Activated T-cell treated with anti-CD3 and anti-CD28 coated beads, Interleukin-2, amount 50 U/mL, for 24 hours (primary cell): ENCODE results near the gene LIN52.
A peak's percentile ranks its signal among the peaks of the same experiment; 100 is the strongest.

Source experiments
- DNase-seq: peaks from one replicate; pipeline ENCODE4 v3.0.0-alpha.2; 2020
- H3K27ac Mint-ChIP-seq: 2 replicates; pipeline ENCODE4 v1.8.0; 2020; ENCODE audit warnings: mild to moderate bottlenecking, mixed read lengths
- H3K27me3 Mint-ChIP-seq: 2 replicates; pipeline ENCODE4 v1.8.0; 2020; ENCODE audit warnings: mixed read lengths
- H3K36me3 Mint-ChIP-seq: 2 replicates; pipeline ENCODE4 v1.8.0; 2020; ENCODE audit warnings: low read depth, mixed read lengths
- H3K4me1 Mint-ChIP-seq: 2 replicates; pipeline ENCODE4 v1.8.0; 2020; ENCODE audit warnings: low read depth, mixed read lengths
- H3K4me3 Mint-ChIP-seq: 2 replicates; pipeline ENCODE4 v1.8.0; 2020; ENCODE audit warnings: mild to moderate bottlenecking, moderate library complexity, mixed read lengths
- H3K9me3 Mint-ChIP-seq: 2 replicates; pipeline ENCODE4 v1.8.0; 2020; ENCODE audit warnings: mixed read lengths

LIN52 gene, protein sequence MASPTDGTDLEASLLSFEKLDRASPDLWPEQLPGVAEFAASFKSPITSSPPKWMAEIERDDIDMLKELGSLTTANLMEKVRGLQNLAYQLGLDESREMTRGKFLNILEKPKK

DNA sequence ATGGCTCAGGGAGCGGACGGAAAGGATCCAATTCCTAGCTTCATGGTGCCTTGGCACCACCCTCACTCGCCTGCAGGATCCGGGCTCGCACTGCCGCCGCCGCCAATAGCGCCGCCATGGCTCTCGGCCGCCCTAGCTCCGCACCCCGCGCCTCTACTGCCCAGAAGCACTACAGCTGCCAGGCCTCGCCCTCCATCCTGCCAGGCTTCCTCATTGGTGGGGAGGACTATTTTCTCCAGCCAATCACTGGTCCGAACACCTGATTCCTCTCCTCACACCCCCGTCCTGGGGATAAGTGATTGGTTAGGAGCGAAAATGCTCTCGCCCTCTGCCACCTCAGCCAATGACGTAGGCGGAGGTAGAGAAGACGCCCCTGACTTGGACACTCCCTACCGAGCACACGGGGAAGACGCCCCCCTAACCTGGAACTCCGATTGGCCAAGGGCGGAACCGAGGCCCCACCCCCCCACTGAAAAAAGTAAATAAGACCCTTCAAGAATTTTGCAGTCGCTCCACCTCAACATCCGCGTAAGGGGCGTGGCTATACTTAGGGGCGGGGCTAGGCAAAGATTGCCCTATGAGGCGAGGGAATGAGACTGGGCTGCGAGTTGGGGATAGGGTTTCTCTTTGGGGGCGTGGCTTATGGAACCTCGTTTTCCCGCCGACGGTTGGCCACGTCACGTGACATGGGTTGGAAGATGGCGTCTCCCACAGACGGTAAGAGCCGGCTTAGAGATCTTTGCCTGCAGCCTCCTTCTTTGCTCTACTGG is at the start of gene LIN52, which contains the start of gene ALDH6A1:
Gene LIN52, plus strand, starts transcription at position 680 of the 770 bp plus-strand sequence. Its CDS starts 19 bp downstream, at position 699.
Gene ALDH6A1, minus strand, starts transcription at position 177 of the 770 bp plus-strand sequence. Its CDS starts 59 bp downstream, at position 118.
- peak; percentile 100 for DNase-seq
- H3K4me3 Mint-ChIP-seq, result peak within 1 kb of the TSS; percentile 100
- H3K27ac Mint-ChIP-seq, result peak within 1 kb of the TSS; percentile 100
- H3K9me3 Mint-ChIP-seq, result no peaks in the 10 kb centered on the region
- H3K27me3 Mint-ChIP-seq, result no peaks in the 10 kb centered on the region
- H3K4me1 Mint-ChIP-seq, result peaks cover 40% of the 10 kb centered on the region
- H3K36me3 Mint-ChIP-seq, result peaks cover 33% of the 10 kb centered on the region

DNA sequence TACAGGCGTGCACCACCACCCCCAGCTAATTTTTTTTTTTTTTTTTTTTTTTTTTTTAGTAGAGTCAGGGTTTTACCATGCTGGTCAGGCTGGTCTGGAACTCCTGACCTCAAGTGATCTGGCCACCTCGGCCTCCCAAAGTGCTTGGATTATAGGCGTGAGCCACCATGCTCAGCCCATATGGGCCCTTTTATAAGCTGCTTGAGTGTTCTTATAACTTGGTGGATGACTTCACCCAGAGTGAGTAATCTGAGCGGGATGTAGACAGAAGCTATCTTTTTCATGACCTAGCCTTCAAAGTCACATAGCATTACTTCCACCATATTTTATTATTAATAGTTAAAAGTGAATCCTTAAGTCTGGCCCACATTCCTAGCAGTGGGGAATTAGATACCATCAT is 49.2 kb upstream of the LIN52 start:
- Mint-ChIP-seq H3K36me3 (no peaks in the 10 kb centered on the region), H3K4me1 (no peaks in the 10 kb centered on the region), H3K9me3 (no peaks in the 10 kb centered on the region), H3K27me3 (no peaks in the 10 kb centered on the region), H3K27ac (no peak overlapping the region), H3K4me3 (no peak overlapping the region)
- DNase-seq, result no peak

DNA sequence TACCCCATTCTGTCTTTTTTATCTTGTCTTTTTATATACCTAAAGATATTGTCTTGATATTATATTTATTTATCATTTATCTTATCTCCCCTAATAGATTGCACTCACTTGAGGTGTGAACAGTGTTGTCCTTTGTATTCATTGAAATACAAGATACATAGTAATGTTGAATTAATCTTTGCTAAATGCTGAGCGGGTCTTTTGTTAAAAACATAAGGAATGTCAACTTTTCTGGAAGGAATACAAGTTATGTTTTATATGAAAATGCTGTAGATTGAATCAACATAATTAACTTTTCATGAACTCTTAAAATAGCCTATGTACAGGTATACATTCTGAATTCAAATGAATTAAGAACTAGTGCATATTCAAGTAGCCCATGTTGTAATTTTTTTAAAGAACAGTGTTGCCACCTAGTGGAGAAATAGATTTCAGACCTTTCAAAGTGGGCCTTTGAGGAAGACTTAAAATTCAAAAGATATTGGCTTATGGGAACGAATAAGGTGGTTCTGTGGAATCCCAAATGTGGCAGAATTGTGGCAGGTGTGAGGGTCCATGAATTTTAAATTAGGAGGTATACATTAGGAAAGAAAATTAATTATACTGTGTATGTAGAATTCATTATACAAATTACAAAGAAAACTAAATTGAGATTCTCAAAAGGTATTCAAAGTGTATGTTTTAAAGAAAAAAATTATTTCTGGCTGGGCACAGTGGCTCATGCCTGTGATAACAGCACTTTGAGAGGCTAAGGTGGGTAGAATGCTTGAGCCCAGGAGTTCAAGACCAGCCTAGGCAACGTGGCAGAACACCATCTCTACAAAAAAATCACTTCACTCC is 46.5 kb upstream of the LIN52 start:
- DNase-seq, result no peak
- Mint-ChIP-seq H3K4me3 (no peak overlapping the region), H3K27me3 (no peaks in the 10 kb centered on the region), H3K4me1 (no peaks in the 10 kb centered on the region), H3K27ac (no peak overlapping the region), H3K9me3 (no peaks in the 10 kb centered on the region), H3K36me3 (no peaks in the 10 kb centered on the region)

DNA sequence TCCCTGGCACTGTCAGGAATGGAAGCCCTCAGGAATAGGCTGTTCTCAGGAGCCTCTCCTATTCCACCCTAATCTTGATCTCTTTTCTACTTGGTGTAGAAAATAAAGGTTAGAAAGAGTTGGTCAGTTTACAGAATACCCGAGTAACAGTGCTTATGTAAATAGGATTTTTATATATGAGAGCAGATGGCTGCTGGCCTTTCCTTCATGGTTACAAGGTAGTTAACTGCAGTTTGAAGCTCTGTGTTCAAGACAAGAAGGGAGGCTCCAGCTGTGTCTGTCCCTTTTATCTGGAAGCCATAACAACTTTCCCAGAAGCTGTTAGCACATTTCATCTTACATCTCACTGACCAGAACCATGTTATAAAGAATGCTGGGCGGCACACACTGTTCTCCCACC is 42.5 kb upstream of the LIN52 start:
- no peak overlapping the region for H3K27ac Mint-ChIP-seq
- no peaks in the 10 kb centered on the region for H3K9me3 Mint-ChIP-seq
- no peaks in the 10 kb centered on the region for H3K27me3 Mint-ChIP-seq
- no peaks in the 10 kb centered on the region for H3K36me3 Mint-ChIP-seq
- H3K4me3 Mint-ChIP-seq, result no peak overlapping the region
- no peaks in the 10 kb centered on the region for H3K4me1 Mint-ChIP-seq
- no peak for DNase-seq

DNA sequence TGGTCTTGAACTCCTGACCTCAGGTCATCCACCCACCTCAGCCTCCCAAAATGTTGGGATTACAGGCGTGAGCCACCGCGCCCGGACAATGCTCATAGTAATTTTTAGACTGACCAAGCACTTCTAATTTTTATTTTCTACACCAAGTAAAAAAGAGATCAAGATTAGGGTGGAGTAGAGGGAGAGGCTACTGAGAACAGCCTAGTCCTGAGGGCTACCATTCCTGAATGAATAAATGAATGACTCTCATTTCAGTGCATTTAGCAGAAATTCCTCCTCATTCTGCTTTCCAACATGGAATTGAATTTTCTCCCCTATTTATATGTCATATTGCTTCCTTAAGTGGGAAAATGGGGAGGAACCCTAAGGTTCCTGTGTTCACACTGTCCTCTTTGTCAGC is 39.2 kb upstream of the LIN52 start:
- Mint-ChIP-seq H3K9me3 (no peaks in the 10 kb centered on the region), H3K36me3 (no peaks in the 10 kb centered on the region), H3K4me1 (no peaks in the 10 kb centered on the region), H3K27ac (no peak overlapping the region), H3K27me3 (no peaks in the 10 kb centered on the region), H3K4me3 (no peak overlapping the region)
- DNase-seq, result no peak

DNA sequence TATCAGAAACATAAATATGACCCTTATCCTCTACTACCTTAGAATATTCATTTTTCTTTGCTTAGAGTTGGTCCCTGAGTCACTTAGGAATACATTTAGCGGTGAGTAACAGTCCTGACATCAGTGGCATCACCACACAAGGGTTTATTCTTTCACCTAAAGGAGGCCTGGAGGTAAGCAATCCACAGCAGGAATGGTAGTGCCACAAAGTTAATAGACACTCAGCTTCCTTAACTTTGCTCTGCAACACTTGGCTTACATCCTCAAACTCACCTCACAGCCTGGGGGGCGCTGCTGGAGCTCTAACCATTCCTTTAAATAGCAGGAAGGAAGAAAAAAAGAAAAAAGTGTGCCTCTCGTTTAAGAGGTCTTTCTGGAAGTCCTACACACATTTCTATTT is 36.5 kb upstream of the LIN52 start:
- DNase-seq, result no peak
- Mint-ChIP-seq H3K9me3 (no peaks in the 10 kb centered on the region), H3K27ac (no peak overlapping the region), H3K4me3 (no peak overlapping the region), H3K4me1 (no peaks in the 10 kb centered on the region), H3K36me3 (no peaks in the 10 kb centered on the region), H3K27me3 (no peaks in the 10 kb centered on the region)

DNA sequence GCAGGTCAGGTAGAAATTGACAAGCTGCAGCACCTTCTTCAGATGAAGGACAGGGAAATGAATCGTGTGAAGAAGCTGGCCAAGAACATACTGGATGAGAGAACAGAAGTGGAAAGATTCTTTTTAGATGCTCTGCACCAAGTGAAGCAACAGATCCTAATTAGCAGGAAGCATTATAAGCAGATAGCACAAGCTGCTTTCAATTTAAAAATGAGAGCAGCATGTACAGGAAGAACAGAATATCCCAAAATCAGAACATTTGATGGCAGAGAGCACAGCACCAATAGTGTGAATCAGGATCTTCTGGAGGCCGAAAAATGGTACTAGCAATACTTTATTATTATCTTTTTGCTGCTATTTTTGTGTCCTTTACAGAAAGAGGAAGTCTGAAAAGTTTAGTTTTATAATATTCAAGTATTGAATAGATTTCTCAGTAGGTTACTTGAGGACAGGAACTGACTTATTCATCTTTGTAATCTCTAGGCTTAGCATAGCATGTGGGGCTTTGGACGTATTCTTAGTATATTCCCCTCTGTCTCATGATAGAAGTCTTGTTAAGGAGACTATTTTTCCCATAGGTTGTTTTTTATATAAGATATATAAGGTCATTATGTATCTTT is 34.8 kb upstream of the LIN52 start:
- Mint-ChIP-seq H3K27ac (no peak overlapping the region), H3K36me3 (no peaks in the 10 kb centered on the region), H3K27me3 (no peaks in the 10 kb centered on the region), H3K9me3 (no peaks in the 10 kb centered on the region), H3K4me1 (no peaks in the 10 kb centered on the region), H3K4me3 (no peak overlapping the region)
- DNase-seq, result no peak

DNA sequence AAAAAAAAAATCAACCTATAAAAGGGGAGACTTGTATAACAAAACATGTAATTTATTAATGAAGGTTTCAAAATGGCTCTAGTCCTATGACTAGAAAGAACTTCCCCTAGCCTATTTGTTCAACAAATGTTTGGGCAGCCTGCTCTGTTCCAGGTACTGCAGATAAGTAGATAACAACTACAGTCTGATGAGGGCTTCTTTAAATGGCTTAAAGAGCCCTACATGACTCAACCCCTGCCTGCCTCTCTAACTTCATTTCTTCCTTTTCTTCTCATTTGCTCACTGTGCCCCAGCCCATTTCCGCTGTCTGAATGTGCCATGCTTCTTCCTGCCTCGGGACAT is 22.0 kb upstream of the LIN52 start:
- no peak for DNase-seq
- Mint-ChIP-seq H3K27ac (no peak overlapping the region), H3K4me3 (no peak overlapping the region), H3K9me3 (no peaks in the 10 kb centered on the region), H3K27me3 (no peaks in the 10 kb centered on the region), H3K36me3 (peaks cover 51% of the 10 kb centered on the region), H3K4me1 (peaks cover 4% of the 10 kb centered on the region)

DNA sequence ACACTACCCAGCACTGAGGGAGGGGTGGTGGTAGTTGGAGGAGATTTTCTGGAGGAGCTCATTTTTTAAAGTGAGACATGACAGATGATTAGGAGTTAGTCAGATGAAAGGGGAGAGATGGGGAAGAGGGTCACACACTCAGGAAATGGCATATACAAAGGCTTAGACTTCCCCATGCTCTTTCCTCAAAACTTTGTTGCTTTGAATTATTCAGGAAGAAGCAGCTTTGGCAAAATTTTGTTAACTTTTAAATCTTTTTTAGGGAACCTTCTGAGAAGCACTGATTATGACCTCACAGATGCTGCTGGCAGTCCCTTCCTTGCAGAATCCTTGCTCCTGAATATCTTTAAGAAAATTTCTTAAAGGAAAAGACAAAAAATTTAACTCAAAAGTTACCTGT is 20.3 kb upstream of the LIN52 start:
- peaks cover 4% of the 10 kb centered on the region for H3K4me1 Mint-ChIP-seq
- H3K27ac Mint-ChIP-seq, result peak overlapping the region; percentile 58
- DNase-seq, result no peak
- H3K36me3 Mint-ChIP-seq, result peaks cover 50% of the 10 kb centered on the region
- H3K4me3 Mint-ChIP-seq, result no peak overlapping the region
- no peaks in the 10 kb centered on the region for H3K27me3 Mint-ChIP-seq
- H3K9me3 Mint-ChIP-seq, result no peaks in the 10 kb centered on the region

DNA sequence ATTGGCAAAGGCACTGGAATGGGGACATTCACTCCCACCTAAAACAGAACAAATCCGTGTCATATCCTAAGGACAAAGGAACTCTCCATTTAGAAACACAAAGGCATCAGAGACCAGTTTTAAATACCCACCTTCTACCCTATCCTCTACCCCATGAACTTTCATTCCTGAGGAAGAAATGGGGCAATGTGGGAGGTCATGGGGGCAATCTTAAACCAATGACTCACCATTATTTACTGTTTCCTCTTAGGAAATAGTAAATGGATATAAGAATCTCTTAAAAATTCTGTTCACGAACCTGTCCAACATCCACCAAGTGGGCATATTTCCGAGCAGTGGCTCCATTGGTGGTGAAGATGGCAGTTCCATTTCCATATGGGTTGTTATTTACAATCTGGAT is 19.9 kb upstream of the LIN52 start:
- Mint-ChIP-seq H3K36me3 (peaks cover 47% of the 10 kb centered on the region), H3K4me3 (no peak overlapping the region), H3K9me3 (no peaks in the 10 kb centered on the region)

DNA sequence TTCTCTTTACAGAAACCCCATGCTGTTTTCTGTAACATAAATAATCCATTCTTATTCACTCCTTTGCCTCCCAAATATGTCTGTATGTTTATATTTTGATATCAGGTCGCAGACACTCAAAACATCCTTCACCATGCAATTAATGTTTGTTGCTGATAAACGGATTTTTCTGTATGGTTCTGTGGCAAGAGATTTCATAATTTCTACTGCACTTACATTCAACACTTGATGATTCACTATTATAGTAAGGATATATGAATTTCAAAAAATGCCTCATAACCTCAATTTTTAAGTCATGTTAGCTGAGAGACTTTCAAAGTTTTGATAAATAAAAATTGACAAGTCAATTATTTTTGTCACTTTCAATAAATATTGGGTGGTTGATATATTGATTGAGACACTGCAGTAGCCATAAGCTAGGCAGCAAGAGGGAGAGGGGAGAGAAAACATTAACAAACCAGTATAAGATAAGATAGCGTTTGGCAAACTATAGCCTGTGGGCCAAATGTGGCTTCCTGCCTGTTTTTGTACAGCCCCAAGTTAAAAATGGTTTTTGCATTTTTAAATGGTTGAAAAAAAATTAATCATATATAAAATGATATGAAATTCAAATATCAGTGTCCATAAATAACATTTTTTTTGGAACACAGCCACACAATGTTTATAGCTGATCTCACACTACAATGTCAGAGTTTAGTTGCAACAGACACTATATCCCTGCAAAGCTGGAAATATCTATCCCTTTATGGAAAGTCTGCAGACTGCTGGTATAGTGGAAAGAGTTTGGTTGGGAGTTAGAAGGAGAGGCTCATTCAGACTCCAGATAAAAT is 18.8 kb upstream of the LIN52 start:
- H3K27me3 Mint-ChIP-seq, result no peaks in the 10 kb centered on the region
- no peak overlapping the region for H3K4me3 Mint-ChIP-seq
- H3K27ac Mint-ChIP-seq, result no peak overlapping the region
- DNase-seq, result no peak
- H3K9me3 Mint-ChIP-seq, result no peaks in the 10 kb centered on the region
- H3K36me3 Mint-ChIP-seq, result peaks cover 48% of the 10 kb centered on the region
- H3K4me1 Mint-ChIP-seq, result peaks cover 4% of the 10 kb centered on the region

More for the DNA sequence above, 19.9 kb upstream of the LIN52 start:
- H3K27ac Mint-ChIP-seq, result no peak overlapping the region
- H3K27me3 Mint-ChIP-seq, result no peaks in the 10 kb centered on the region
- no peak for DNase-seq
- H3K4me1 Mint-ChIP-seq, result peaks cover 4% of the 10 kb centered on the region

DNA sequence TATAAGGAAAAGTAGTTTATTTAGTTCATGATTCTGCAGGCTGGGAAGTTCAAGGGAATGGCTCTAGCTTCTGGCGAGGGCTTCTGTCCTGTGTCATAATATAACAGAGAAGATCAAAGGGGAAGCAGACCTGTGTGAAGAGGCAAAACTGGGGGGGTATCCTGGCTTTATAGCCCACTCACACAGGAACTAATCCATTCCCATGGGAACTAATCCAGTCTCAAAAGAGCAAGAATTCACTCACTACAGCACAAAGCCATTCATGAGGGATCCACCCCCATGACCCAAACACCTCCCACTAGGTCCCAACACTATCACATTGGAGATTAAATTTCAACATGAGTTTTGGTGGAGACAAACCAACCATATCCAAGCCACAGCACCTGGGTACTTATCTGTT is 7.4 kb upstream of the LIN52 start:
- H3K27me3 Mint-ChIP-seq, result no peaks in the 10 kb centered on the region

DNA sequence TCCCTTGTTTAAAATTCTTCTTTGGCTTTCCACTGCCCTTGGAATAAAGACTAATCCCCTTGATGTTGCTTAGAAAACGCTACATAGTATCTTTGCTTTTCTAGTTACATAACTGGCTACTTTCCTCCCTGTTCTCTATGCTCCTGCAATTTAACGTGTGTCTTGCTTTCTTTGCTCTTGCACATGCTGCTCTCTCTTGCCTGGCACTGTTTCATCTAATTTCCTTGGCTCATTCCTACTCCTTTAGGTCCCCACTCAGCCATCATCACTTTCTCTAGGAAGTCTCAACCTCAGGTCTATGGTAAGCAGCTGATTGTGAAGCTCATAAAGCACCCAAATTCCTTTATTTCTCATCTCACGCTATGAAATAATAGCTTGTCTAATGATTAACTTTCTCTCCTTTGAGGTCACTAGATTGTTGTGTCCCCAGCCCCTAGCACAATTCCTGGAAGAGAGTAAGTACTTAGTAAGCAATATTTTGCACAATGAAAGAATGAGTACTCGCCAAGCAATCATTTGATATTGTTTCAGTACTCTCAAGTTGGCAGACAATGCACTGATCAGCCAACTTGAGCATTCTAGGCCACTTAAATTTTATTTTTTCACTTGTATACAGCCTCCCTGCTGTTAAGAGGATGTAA is 3.8 kb upstream of the LIN52 start:
- Mint-ChIP-seq H3K4me3 (no peak overlapping the region), H3K27me3 (no peaks in the 10 kb centered on the region), H3K27ac (no peak overlapping the region), H3K36me3 (peaks cover 15% of the 10 kb centered on the region), H3K9me3 (no peaks in the 10 kb centered on the region), H3K4me1 (peaks cover 22% of the 10 kb centered on the region)
- no peak for DNase-seq

More for the DNA sequence above, 7.4 kb upstream of the LIN52 start:
- H3K27ac Mint-ChIP-seq, result no peak overlapping the region
- no peaks in the 10 kb centered on the region for H3K9me3 Mint-ChIP-seq
- DNase-seq, result no peak
- no peak overlapping the region for H3K4me3 Mint-ChIP-seq
- H3K36me3 Mint-ChIP-seq, result peaks cover 7% of the 10 kb centered on the region
- H3K4me1 Mint-ChIP-seq, result no peaks in the 10 kb centered on the region
